GM18517 (cell line): ENCODE results near the gene NFE2L3.
"Not testable (repeated sequence)": the region's sequence is repeated elsewhere in the genome, so short reads cannot be mapped to it uniquely, and the experiment has no call there.

Experiments
- ATAC-seq: cut with Tn5 transposase; IDR thresholded peaks from one replicate; pipeline ENCODE4 v1.9.1; 2021; ENCODE audit warnings: mild to moderate bottlenecking, moderate library complexity; ENCODE audit not compliant: unreplicated experiment

Gene NFE2L3

GRCh38 chr7:26185131-26185843, 33.3 kb downstream of the NFE2L3 start:
- peak; percentile 44 for ATAC-seq

GRCh38 chr7:26185844-26186180, 33.8 kb downstream of the NFE2L3 start:
- peak; percentile 9 for ATAC-seq

DNA sequence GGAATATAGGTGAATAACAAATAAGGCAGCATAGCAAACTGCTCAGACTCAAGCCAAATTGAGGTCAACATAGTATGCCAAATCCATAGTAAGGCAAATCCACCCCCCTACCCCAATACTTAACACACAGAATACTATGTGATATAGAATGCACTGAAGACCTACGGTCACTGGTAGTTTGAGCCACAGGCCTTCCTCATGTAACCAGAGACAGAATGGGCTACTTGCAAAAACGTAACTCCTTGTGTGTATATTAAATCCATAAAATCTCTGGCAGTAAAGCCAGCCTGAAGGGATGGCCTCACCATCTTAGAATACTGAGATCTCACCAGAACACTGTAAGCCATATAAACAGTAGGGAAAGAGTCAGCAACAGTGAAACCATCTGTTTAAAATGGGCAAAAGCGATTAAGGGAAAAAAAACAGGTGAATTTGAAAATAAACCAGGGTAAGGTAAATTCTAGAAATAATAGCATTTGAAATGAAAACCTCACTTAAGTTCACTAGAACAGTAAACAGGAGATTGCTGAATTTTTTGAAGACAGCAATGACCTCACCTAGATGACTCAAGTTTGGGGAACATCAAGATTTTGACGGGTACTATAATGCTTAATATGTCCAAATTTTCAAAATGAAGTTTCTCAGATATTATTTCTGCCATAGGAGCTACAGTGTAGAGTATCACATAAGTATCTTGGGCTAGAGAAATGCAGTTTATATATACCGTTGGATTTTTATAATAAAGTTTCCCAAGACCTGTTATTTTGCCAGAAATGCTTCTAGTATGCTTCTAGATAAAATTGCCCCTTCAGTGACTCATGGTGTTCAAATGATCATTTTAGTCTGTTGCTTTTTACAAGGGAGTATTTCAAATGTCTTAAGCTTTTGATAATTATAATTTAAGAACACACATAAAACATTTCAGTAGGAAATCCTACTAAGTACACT, 34.6 kb downstream of the NFE2L3 start:
- ATAC-seq = no peak

GRCh38 chr7:26187380-26188205, 35.6 kb downstream of the NFE2L3 start:
- no peak for ATAC-seq

GRCh38 chr7:26188206-26188956, 36.4 kb downstream of the NFE2L3 start:
- ATAC-seq = no peak

DNA sequence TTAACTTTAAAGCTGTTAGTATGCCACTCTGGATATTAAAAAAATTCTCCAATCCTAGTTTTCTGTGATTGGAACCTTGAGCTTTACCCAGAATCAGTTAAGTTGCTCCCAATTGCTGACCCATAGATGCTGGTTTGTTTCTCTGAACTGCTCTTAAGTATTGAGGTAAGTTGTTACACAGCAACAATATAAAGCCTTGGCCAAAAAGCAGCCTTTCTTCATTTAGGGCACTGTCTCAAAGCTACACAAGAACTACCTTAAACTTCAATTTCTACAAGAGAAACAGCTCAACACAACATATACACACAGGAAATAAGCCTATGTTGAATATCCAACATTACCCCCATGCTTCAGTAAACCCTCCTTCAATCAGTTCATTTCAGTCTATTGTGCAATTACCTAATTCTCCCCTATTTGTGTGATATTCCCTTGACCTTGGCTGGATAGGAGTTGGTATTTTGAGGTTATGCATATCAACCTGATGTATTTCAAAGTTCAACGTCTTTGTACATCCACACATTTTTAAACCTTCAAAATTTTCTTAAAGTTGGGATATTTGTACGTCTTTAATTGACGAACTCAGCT, 37.1 kb downstream of the NFE2L3 start:
- ATAC-seq = no peak

- ATAC-seq = no peak
Observed at GRCh38 chr7:26189697-26190096, 37.7 kb downstream of the NFE2L3 start.

GRCh38 chr7:26190417-26190869, 38.4 kb downstream of the NFE2L3 start:
- no peak for ATAC-seq

DNA sequence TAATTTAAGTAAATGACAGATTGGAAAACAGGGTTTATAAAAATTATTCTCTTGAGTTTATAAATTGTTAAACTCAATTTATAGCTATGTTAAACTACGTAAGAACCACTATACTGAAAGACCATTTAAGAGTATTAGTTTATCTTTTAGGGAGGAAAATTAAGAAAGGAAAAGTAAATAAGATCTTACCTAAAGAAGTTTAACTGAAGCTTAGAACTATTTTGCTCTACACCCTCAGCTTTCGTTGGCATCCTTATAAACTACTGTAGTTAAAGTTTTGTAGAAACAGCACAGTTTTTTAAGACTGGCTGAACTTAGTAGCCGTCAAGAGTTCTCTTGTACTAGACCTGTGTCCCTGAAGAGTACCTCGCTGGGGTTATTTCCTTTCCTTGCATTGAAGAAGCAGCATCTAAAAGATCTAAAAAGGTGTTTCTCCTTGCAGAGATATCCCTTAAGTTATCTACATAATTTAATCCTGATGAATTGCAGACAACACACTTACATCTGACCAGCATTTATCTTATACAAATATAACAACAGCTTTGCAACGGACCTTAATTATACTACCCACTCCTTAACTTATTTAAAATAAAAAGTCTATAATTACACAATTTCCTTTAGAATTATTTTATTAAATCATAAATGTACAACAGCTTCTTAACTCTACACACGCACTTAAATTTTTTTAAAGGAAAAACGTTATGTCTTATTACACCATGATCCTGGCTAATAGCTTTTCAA, 39.4 kb downstream of the NFE2L3 start:
- ATAC-seq = no peak

DNA sequence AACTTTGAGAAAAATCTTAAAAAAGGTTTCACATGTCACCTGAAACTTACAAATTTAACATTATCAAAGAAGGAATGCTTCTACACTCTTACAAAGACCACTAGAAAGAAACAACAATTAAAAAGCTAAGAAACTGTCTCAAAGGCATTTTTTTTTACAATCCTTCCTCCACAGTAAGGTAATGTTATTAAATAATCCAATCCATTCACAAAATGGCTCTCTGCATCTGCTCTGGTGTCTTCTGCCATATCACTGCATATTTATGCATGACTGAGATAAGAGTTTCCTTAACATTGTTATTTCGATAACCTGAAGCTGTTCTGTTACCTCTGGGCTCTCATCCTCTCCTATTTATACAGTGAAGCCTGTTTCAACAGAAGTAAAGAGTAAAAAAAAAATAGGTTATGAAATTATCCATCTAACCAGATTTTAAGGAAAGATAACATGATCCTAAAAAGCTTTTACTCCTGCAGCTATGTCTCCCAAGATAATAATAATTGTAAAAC, 40.0 kb downstream of the NFE2L3 start:
- no peak for ATAC-seq

DNA sequence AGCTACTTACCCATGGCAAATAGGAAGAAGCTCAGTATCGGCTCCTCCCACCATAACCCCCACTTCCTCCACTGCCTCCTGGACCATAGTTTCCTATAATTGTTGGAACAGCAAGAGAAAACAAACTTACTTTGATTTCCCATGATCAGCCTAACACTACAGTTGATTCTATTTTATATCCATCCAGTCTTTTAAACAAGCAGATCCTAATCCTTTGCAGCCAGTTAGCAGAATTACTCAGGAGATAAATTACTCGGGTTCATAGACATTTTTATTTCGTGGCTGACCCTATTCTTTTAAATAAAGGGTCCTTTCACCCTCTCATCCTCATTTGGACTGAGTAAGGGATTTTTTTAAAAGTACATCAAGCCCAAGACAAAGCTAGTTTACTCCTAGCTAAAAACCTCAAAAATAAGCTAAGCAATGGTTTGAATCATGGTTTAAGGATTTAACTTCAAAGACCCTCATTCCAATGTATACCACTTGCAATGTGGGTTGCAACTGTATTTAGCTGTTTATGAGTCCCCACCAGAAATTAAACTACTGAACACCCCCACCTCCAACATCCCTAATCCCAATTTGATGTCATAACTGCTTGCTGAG, 40.6 kb downstream of the NFE2L3 start:
- ATAC-seq = no peak

DNA sequence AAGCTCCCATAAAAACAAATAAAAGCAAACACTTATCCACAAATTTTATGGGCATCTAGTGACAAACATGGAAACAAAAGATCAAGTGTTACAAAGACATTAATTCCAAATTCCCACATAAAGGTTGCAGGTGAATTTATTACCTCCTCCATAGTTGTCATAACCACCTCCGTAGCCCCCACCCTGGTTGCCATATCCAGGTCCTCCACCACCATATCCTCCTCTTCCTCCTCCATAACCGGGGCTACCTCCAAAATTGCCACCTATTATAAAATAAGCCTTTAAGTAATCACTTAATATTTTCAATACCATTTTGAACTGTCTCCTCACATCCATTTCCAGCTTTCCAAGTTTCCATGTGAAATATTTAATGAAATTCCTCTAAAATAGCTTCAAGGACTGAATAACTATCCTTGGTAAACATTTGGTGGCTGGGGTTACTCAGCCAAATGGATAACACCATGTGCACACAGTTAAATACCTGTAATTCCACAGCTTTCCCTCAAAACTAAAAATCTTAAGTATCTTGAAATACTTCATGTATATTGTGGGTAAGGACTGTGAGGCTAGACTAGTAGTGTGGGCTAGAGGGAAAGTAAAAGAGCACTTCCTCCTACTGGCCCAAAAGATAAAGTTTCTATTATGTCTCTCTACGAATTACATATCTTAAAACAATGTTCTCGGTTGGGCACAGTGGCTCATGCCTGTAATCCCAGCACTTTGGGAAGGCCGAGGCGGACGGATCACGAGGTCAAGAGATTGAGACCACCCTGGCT, 41.6 kb downstream of the NFE2L3 start:
- no peak for ATAC-seq

DNA sequence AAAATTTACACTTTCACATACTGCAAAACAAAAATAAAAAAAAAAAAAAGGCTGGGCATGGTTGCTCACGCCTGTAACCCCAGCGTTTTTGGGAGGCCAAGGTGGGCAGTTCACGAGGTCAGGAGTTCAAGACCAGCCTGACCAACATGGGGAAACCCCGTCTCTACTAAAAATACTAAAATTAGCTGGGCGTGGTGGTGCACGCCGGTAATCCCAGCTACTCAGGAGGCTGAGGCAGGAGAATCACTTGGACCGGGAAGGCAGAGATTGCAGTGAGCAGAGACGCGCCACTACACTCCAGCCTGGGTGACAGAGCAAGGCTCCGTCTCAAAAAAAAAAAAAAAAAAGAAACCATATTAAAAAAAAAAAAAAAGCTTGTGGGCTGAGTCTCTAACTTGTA, 42.8 kb downstream of the NFE2L3 start:
- not testable (repeated sequence) for ATAC-seq

GRCh38 chr7:26195182-26195581, 43.2 kb downstream of the NFE2L3 start:
- ATAC-seq = no peak

DNA sequence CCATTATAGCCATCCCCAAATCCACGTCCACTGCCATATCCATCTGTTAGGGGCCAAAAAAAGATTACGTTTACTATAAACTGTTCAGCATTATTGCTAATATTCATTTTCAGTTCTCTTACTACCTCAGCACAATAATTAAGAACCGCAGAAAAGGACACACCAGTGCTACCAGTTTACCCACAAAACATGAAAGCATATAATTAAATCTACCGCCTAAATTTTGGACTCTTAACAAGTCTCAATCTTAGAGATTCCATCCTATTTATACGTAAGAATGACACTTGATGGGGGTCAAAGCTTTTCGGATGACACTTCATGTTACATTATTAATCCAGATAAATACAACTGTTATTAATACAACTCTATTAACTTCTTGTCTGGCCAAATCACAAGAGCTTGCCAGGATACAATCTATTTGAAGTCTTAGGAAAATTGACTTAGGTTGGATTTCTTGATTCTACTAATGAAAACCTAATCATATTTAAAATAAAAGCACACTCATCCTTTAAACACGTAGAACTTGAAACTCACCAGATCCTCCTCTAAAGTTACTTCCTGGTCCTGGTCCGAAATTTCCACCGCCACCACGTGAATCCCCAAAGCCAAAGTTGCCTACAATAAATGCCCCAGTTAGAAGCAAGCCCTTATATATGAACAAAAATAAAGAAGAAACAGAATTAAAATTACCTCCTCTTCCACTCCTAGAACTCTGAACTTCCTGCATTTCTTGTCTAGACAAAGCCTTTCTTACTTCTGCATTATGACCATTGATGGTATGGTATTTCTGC, 44.1 kb downstream of the NFE2L3 start:
- no peak for ATAC-seq

GRCh38 chr7:26197153-26198115, 45.4 kb downstream of the NFE2L3 start:
- ATAC-seq = no peak
